Lower leg skin (tissue), 3 donors: Measurements from ENCODE around the gene FRS2.

Source experiments
- POLR2A ChIP-seq, 2 donors: fragments of 450-650 bp; IDR thresholded peaks; one replicate each; pipeline ENCODE4 v1.6.1; 2016 to 2017; ENCODE audit warnings: antibody characterized with exemption in 2 of 2, mild to moderate bottlenecking in 1 of 2, moderate library complexity in 1 of 2
- TF ChIP-seq, protein P1 (sequence below), 3 donors: fragments of 450-650 bp; IDR thresholded peaks; one replicate each; pipeline ENCODE4 v1.5.1; 2016; ENCODE audit warnings: antibody characterized with exemption in 3 of 3, mild to moderate bottlenecking in 3 of 3, moderate library complexity in 2 of 3

DNA sequence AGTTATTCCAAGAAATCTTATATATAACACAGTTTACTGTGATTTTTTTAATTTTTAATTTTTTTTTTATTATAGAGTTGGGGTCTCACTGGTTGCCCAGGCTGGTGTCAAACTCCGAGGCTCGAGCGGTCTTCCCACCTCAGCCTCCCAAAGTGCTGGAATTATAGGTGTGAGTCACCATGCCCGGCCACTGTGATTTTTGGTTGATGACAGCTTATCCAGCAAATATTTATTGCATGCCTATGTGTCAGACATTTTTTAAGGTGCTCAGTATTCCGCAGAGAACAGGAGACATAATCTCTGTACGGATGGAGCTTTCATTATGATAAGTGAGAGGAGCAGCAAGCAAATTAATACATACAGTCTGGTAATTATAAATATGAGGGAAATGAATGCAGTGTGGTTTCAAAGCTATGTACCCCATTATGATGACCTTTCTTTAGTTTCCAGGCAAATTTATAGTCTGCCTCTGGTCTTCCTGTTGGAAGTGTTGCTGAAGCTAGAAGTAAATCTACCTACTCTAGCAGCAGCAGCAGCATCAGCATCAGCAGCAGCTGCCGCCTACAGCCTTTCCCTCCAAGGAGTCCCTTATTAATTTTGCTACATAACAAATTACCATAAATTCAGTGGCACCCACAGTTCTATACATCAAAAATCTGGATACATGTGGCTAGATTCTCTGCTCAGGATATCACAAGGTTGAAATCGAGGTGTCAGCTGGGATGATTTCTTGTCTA, 32.3 kb downstream of the FRS2 start:
- TF ChIP-seq, protein P1, sequence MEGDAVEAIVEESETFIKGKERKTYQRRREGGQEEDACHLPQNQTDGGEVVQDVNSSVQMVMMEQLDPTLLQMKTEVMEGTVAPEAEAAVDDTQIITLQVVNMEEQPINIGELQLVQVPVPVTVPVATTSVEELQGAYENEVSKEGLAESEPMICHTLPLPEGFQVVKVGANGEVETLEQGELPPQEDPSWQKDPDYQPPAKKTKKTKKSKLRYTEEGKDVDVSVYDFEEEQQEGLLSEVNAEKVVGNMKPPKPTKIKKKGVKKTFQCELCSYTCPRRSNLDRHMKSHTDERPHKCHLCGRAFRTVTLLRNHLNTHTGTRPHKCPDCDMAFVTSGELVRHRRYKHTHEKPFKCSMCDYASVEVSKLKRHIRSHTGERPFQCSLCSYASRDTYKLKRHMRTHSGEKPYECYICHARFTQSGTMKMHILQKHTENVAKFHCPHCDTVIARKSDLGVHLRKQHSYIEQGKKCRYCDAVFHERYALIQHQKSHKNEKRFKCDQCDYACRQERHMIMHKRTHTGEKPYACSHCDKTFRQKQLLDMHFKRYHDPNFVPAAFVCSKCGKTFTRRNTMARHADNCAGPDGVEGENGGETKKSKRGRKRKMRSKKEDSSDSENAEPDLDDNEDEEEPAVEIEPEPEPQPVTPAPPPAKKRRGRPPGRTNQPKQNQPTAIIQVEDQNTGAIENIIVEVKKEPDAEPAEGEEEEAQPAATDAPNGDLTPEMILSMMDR (IDR thresholded peaks at IDR 0.05) = no peak
- TF ChIP-seq POLR2A (IDR thresholded peaks at IDR 0.05) = no peak
